Testis (tissue), 3 donors: ENCODE measurements around the gene VAV1. TPM values are rescaled to one million over a fixed set of nuclear protein-coding genes. Genes with fewer than 3 reads are reported as not detected.

Experiments
- DNase-seq: peaks from one replicate; pipeline ENCODE4 v3.0.0-alpha.2; 2019
- H3K27ac ChIP-seq, 2 donors: fragments of 200-600 bp; sonication (generic); one replicate each; pipeline ENCODE4 v1.5.1; 2019
- H3K27me3 ChIP-seq: fragments of 200-600 bp; sonication (generic); one replicate; pipeline ENCODE4 v1.5.1; 2019
- H3K36me3 ChIP-seq: fragments of 200-600 bp; sonication (generic); one replicate; pipeline ENCODE4 v1.5.1; 2017; ENCODE audit warnings: low read depth; ENCODE audit errors: missing control alignments
- H3K4me1 ChIP-seq: fragments of 200-600 bp; sonication (generic); one replicate; pipeline ENCODE4 v1.5.1; 2019
- H3K4me3 ChIP-seq, 2 donors: fragments of 200-600 bp; sonication (generic); one replicate each; pipeline ENCODE4 v1.5.1; 2017 to 2019
- H3K9me3 ChIP-seq: fragments of 200-600 bp; sonication (generic); one replicate; pipeline ENCODE4 v1.5.1; 2017
- CTCF ChIP-seq, 3 experiments: fragments of 450-650 bp in 2 of 3; fragments of 200-600 bp in 1 of 3; sonication (generic) in 1 of 3; IDR thresholded peaks; one replicate each; pipeline ENCODE4 v1.5.1; 2016 to 2019; ENCODE audit warnings: antibody characterized with exemption in 3 of 3, mild to moderate bottlenecking in 2 of 3, moderate library complexity in 1 of 3
- POLR2A ChIP-seq: fragments of 450-650 bp; IDR thresholded peaks from one replicate; pipeline ENCODE4 v1.6.1; 2017; ENCODE audit warnings: antibody characterized with exemption, mild to moderate bottlenecking, moderate library complexity
- WGBS, 2 donors: methylation state at CpG; one replicate each; pipeline ENCODE4 v1.1.5; 2018; 5-methylcytosine and 5-hydroxymethylcytosine counted together
- intact Hi-C: fragments of 100-400 bp; cut with DNase I; formaldehyde crosslinking; loops from one replicate; pipeline ENCODE4 v1.15.1; 2023; ENCODE audit warnings: low total_unique reads
- polyA plus RNA-seq: library from polyadenylated mRNA; stranded (reverse); fragments of 350-450 nt; fragmentation: Illumina TruSeq; extraction: RNeasy Lipid Tissue Mini Kit (QIAGEN cat#74804); gene quantifications from one replicate; pipeline ENCODE4 v1.2.3, GENCODE V29; 2014; ENCODE audit warnings: low read depth, low replicate concordance; ENCODE audit not compliant: insufficient read depth
- total RNA-seq, 2 donors: library from RNA; depleted of rRNA; stranded (reverse); fragments of >200 nt; gene quantifications; one replicate each; pipeline ENCODE4 v1.2.3, GENCODE V29; 2016

Gene VAV1
- total and polyA plus RNA-seq, 3 donors from 2014 or later = 1.1 to 8.9 (median 4.5) TPM

- intact Hi-C loops = no loop called here
- Histone ChIP-seq H3K4me1 (peaks cover 9% of the 10 kb centered on the region), H3K36me3 (no peaks in the 10 kb centered on the region), H3K27ac (no peak overlapping the region), H3K9me3 (no peaks in the 10 kb centered on the region), H3K4me3 (peak overlapping the region; percentile 18 to 46), H3K27me3 (no peaks in the 10 kb centered on the region)
- no peak for DNase-seq
- WGBS, 2 donors = 32 to 48% methylated on average over 8 to 49 of the region's 50 CpGs
- no peak for TF ChIP-seq POLR2A
- TF ChIP-seq CTCF (IDR thresholded peaks at IDR 0.05) = no peak
Measured at GRCh38 chr19:6752256-6753177, 20.0 kb upstream of the VAV1 start.

DNA sequence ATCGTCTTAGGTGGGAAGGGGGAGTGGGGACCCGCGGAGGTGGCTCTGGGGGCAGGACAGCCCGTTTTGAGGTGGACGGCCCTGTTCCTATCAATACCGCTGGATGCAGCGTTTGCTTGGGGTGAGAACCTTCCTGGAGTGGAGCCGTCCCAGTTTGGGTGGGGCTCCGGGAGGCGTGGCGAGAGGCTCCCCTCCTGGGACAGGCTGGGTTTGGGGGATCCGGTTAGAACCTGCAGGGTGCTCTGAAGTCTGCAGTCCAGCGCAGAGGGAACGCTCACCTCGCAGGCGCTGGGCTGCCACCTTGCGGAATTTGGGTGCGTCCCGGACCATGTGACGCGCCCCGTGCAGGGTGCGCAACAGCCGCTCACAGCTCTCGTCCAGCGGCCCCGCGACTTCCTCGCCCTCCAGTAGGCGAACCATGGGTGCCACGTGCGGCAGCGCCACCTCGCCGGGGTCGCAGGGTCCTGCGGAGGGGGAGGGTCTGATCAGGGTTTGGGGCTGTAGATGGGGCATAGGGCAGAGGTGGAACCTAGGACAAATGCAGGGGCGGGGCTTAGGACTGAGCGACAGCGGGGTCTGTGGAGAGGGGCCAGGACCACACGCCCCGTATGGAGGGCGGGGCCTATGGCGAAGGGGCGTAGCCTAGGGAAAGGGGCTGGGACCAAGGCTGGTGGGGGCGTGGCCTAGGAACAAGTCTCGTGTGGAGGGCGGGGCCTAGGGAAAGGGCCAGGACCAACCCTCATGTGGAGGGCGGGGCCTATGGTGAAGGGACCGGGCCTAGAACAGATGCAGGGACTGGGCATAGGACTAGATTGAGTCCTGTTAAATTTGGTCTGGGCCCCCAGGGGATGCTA, 19.1 kb upstream of the VAV1 start:
- Histone ChIP-seq H3K4me1 (peaks cover 9% of the 10 kb centered on the region), H3K36me3 (no peaks in the 10 kb centered on the region), H3K27me3 (no peaks in the 10 kb centered on the region), H3K9me3 (no peaks in the 10 kb centered on the region), H3K27ac (peak overlapping the region in 1 of 2 donors; percentile 50), H3K4me3 (peak overlapping the region; percentile 31 to 46)
- TF ChIP-seq CTCF (IDR thresholded peaks at IDR 0.05) = peak; percentile 21 to 44 (median 36)
- TF ChIP-seq POLR2A = no peak
- DNase-seq = peak; percentile 86
- intact Hi-C loops = no loop called here
- 11 to 19% methylated on average over 11 to 45 of the region's 50 CpGs for WGBS, 2 donors

GRCh38 chr19:6754136-6754535, 18.4 kb upstream of the VAV1 start:
- Histone ChIP-seq H3K27me3 (no peaks in the 10 kb centered on the region), H3K4me3 (peak overlapping the region; percentile 31 to 46), H3K27ac (no peak overlapping the region), H3K36me3 (no peaks in the 10 kb centered on the region), H3K4me1 (peaks cover 9% of the 10 kb centered on the region), H3K9me3 (no peaks in the 10 kb centered on the region)
- 56 to 80% methylated on average over 20 to 22 of the region's 22 CpGs for WGBS, 2 donors
- intact Hi-C loops = no loop called here
- no peak for DNase-seq
- TF ChIP-seq POLR2A (no peak), CTCF (IDR thresholded peaks at IDR 0.05) (no peak)

- intact Hi-C loops = no loop called here
- peaks cover 9% of the 10 kb centered on the region for H3K4me1 ChIP-seq
- no peak for TF ChIP-seq CTCF (IDR thresholded peaks at IDR 0.05)
- no peak for TF ChIP-seq POLR2A
- H3K9me3 ChIP-seq = no peaks in the 10 kb centered on the region
- WGBS, 2 donors = 90 to 91% methylated on average over 18 to 22 of the region's 23 CpGs
- no peak overlapping the region for H3K4me3 ChIP-seq
- no peak overlapping the region for H3K27ac ChIP-seq
- no peaks in the 10 kb centered on the region for H3K27me3 ChIP-seq
- DNase-seq = no peak
- no peaks in the 10 kb centered on the region for H3K36me3 ChIP-seq
Measured at GRCh38 chr19:6754653-6755463, 17.6 kb upstream of the VAV1 start.
